Upper lobe of right lung (tissue), 1 donor: ENCODE measurements around the gene ODC1. TPM values are rescaled to one million over a fixed set of nuclear protein-coding genes. Genes with fewer than 3 reads are reported as not detected.

Experiments
- ATAC-seq: fragments of 200-7000 bp; cut with Tn5 transposase; one replicate; pipeline ENCODE4 v1.9.1; 2020; ENCODE audit warnings: mild to moderate bottlenecking, moderate library complexity
- DNase-seq: peaks from one replicate; pipeline ENCODE4 v3.0.0-alpha.2; 2020
- H3K27ac ChIP-seq: fragments of 200-600 bp; one replicate; pipeline ENCODE4 v1.8.0; 2022
- H3K27me3 ChIP-seq: fragments of 200-600 bp; one replicate; pipeline ENCODE4 v1.8.0; 2022; ENCODE audit warnings: mild to moderate bottlenecking
- H3K36me3 ChIP-seq: fragments of 200-600 bp; one replicate; pipeline ENCODE4 v1.8.0; 2022
- H3K4me1 ChIP-seq: fragments of 200-600 bp; one replicate; pipeline ENCODE4 v1.8.0; 2022
- H3K4me3 ChIP-seq: fragments of 200-600 bp; one replicate; pipeline ENCODE4 v1.8.0; 2022; ENCODE audit warnings: mild to moderate bottlenecking
- H3K9me3 ChIP-seq: fragments of 200-600 bp; one replicate; pipeline ENCODE4 v1.8.0; 2022
- CTCF ChIP-seq: fragments of 200-600 bp; IDR thresholded peaks from one replicate; pipeline ENCODE4 v1.8.0; 2022; ENCODE audit warnings: antibody characterized with exemption
- intact Hi-C: fragments of 100-400 bp; cut with DNase I; formaldehyde crosslinking; loops from one replicate; pipeline ENCODE4 v1.11.0; 2022
- total RNA-seq: library from RNA; stranded (reverse); fragmentation: NEBNext Ultra II Directional; extraction: Animal tissue kit (Norgen Biotek cat#: 25700); gene quantifications from one replicate; pipeline ENCODE4 v1.2.1, GENCODE V29; 2021
- donor health status: DM: no; HTN: yes; CAD: no; lungs with severe emphysema.

Gene ODC1
- total RNA-seq, 1 donor from 2014 or later: 50.9 TPM

- Histone ChIP-seq H3K4me3 (no peak overlapping the region), H3K9me3 (no peaks in the 10 kb centered on the region), H3K36me3 (peaks cover 14% of the 10 kb centered on the region), H3K27ac (peak overlapping the region; percentile 82), H3K27me3 (no peaks in the 10 kb centered on the region), H3K4me1 (peaks cover 72% of the 10 kb centered on the region)
- ATAC-seq (no peak), DNase-seq (no peak)
- intact Hi-C loops: loop anchor here (5.0 kb wide), 1 partner anchor 134 kb away; no protein-coding TSS in a partner anchor
- TF ChIP-seq CTCF: no peak
Observed at GRCh38 chr2:10406491-10407188, 41.5 kb downstream of the ODC1 start.

- ATAC-seq: no peak
- Histone ChIP-seq H3K9me3 (no peaks in the 10 kb centered on the region), H3K27ac (peak overlapping the region; percentile 82), H3K27me3 (no peaks in the 10 kb centered on the region), H3K4me3 (no peak overlapping the region), H3K36me3 (peaks cover 11% of the 10 kb centered on the region), H3K4me1 (peaks cover 78% of the 10 kb centered on the region)
- intact Hi-C loops: loop anchor here (5.0 kb wide), 1 partner anchor 134 kb away; no protein-coding TSS in a partner anchor
- no peak for DNase-seq
- TF ChIP-seq CTCF: no peak
Observed at GRCh38 chr2:10406016-10406415, 42.1 kb downstream of the ODC1 start.

GRCh38 chr2:10405448-10405847 lies 42.7 kb downstream of the ODC1 start:
- no peak overlapping the region for H3K4me3 ChIP-seq
- intact Hi-C loops: loop anchor here (5.0 kb wide), 1 partner anchor 133 kb away; no protein-coding TSS in a partner anchor

GRCh38 chr2:10404324-10405143 lies 43.6 kb downstream of the ODC1 start:
- Histone ChIP-seq H3K4me1 (peaks cover 92% of the 10 kb centered on the region), H3K9me3 (no peaks in the 10 kb centered on the region), H3K27ac (peak overlapping the region; percentile 82), H3K36me3 (peaks cover 14% of the 10 kb centered on the region), H3K27me3 (no peaks in the 10 kb centered on the region), H3K4me3 (no peak overlapping the region)
- no peak for DNase-seq
- ATAC-seq: no peak
- TF ChIP-seq CTCF: no peak
- intact Hi-C loops: loop anchor here (5.0 kb wide), 1 partner anchor 132 kb away; no protein-coding TSS in a partner anchor

More at GRCh38 chr2:10405448-10405847, 42.7 kb downstream of the ODC1 start:
- DNase-seq: peak; percentile 78
- Histone ChIP-seq H3K27me3 (no peaks in the 10 kb centered on the region), H3K4me1 (peaks cover 84% of the 10 kb centered on the region), H3K27ac (peak overlapping the region; percentile 82), H3K36me3 (peaks cover 12% of the 10 kb centered on the region), H3K9me3 (no peaks in the 10 kb centered on the region)
- ATAC-seq: peak; percentile 39
- no peak for TF ChIP-seq CTCF

GRCh38 chr2:10402653-10403215 lies 45.4 kb downstream of the ODC1 start:
- Histone ChIP-seq H3K9me3 (no peaks in the 10 kb centered on the region), H3K36me3 (peaks cover 15% of the 10 kb centered on the region), H3K27me3 (no peaks in the 10 kb centered on the region), H3K27ac (peak overlapping the region; percentile 63), H3K4me3 (no peak overlapping the region), H3K4me1 (peaks cover 84% of the 10 kb centered on the region)
- DNase-seq (no peak), ATAC-seq (no peak)
- TF ChIP-seq CTCF: no peak
- intact Hi-C loops: no loop called here
